Measurements from ENCODE around the gene EPM2A.

GRCh38 chr6:145749632-145750031, 14.3 kb upstream of the EPM2A start:
- TF ChIP-seq BHLHE40 (IDR thresholded peaks at IDR 0.05; ENCODE audit: borderline replicate concordance), result no peak
- no peak for TF ChIP-seq ARNT (IDR thresholded peaks at IDR 0.05)
- no peak for TF ChIP-seq PKNOX1 (IDR thresholded peaks at IDR 0.05)
- no peak for TF ChIP-seq SP1 (IDR thresholded peaks at IDR 0.05)

Measured in HEK293T (cell line).